HepG2 (cell line): ENCODE results near the gene LEPROT. TPM values are rescaled to one million over a fixed set of nuclear protein-coding genes. Genes with fewer than 3 reads are reported as not detected.
A peak's percentile ranks its signal among the peaks of the same experiment; 100 is the strongest.

ENCODE experiments used
- ATF4 ChIP-seq, 2 experiments: fragments of 450-650 bp in 1 of 2; sonication (generic) in 1 of 2; formaldehyde crosslinking; IDR thresholded peaks; 2 replicates each; pipeline versions ENCODE4 v1.5.0 to v1.8.0; 2020 to 2022; ENCODE audit warnings: mild to moderate bottlenecking in 1 of 2, missing genetic modification reagents in 1 of 2
- CTCF ChIP-seq: sonication (generic); formaldehyde crosslinking; IDR thresholded peaks from 2 replicates; pipeline ENCODE4 v1.5.0; 2020; ENCODE audit warnings: mild to moderate bottlenecking, missing genetic modification reagents, moderate library complexity
- FOXO1 ChIP-seq: sonication (generic); formaldehyde crosslinking; IDR thresholded peaks from 2 replicates; pipeline ENCODE4 v1.4.0; 2020; ENCODE audit warnings: missing genetic modification reagents
- JUN ChIP-seq: sonication (generic); formaldehyde crosslinking; IDR thresholded peaks from 2 replicates; pipeline ENCODE4 v1.4.0; 2020; ENCODE audit warnings: mild to moderate bottlenecking, missing genetic modification reagents
- KLF12 ChIP-seq: sonication (generic); formaldehyde crosslinking; IDR thresholded peaks from 2 replicates; pipeline ENCODE4 v1.4.0; 2020; ENCODE audit warnings: missing genetic modification reagents, borderline replicate concordance
- MAFK ChIP-seq, 2 experiments: IDR thresholded peaks in 1 of 2; conservative IDR thresholded peaks in 1 of 2; 2 replicates each; pipeline ENCODE4 v1.6.1; 2011; ENCODE audit warnings: improper control_type of control experiment in 2 of 2, low read length in 2 of 2
- MLX ChIP-seq: IDR thresholded peaks from 2 replicates; pipeline ENCODE4 v1.6.1; 2016
- MTA3 ChIP-seq: sonication (generic); formaldehyde crosslinking; IDR thresholded peaks from 2 replicates; pipeline ENCODE4 v1.4.0; 2020; ENCODE audit warnings: missing genetic modification reagents
- NKX3-1 ChIP-seq: sonication (generic); formaldehyde crosslinking; IDR thresholded peaks from 2 replicates; pipeline ENCODE4 v1.5.0; 2020; ENCODE audit warnings: missing genetic modification reagents
- RAD51 ChIP-seq: fragments of 450-650 bp; IDR thresholded peaks from 2 replicates; pipeline ENCODE4 v1.6.1; 2016; ENCODE audit warnings: borderline replicate concordance
- RARG ChIP-seq: sonication (generic); formaldehyde crosslinking; IDR thresholded peaks from 2 replicates; pipeline ENCODE4 v1.4.0; 2020; ENCODE audit warnings: low read depth, mild to moderate bottlenecking, missing genetic modification reagents
- SIN3A ChIP-seq: IDR thresholded peaks from 2 replicates; pipeline ENCODE4 v1.6.1; 2011; ENCODE audit warnings: low read depth, mild to moderate bottlenecking, control low read depth, low read length, borderline replicate concordance
- SYNCRIP ChIP-seq: fragments of 200-400 bp; formaldehyde crosslinking; IDR thresholded peaks from 2 replicates; pipeline ENCODE4 v1.6.1; 2018; ENCODE audit warnings: mild to moderate bottlenecking, low read depth, low read length; ENCODE audit not compliant: insufficient read depth
- THAP7 ChIP-seq: sonication (generic); formaldehyde crosslinking; IDR thresholded peaks from 2 replicates; pipeline ENCODE4 v1.8.1; 2023; ENCODE audit warnings: mild to moderate bottlenecking, missing genetic modification reagents
- WIZ ChIP-seq: sonication (generic); formaldehyde crosslinking; IDR thresholded peaks from 2 replicates; pipeline ENCODE4 v1.5.1; 2020; ENCODE audit warnings: mild to moderate bottlenecking, missing genetic modification reagents
- ZGPAT ChIP-seq: IDR thresholded peaks from 2 replicates; pipeline ENCODE4 v1.6.1; 2016; ENCODE audit warnings: mild to moderate bottlenecking
- ZKSCAN8 ChIP-seq: IDR thresholded peaks from 2 replicates; pipeline ENCODE4 v1.6.1; 2016; ENCODE audit warnings: borderline replicate concordance, missing genetic modification reagents, missing compliant biosample characterization
- ZNF430 ChIP-seq: sonication (generic); formaldehyde crosslinking; IDR thresholded peaks from 2 replicates; pipeline ENCODE4 v1.9.0; 2021; ENCODE audit warnings: mild to moderate bottlenecking, missing genetic modification reagents
- ZNF432 ChIP-seq: sonication (generic); formaldehyde crosslinking; IDR thresholded peaks from 2 replicates; pipeline ENCODE4 v1.5.0; 2020; ENCODE audit warnings: missing genetic modification reagents, mild to moderate bottlenecking, borderline replicate concordance
- ZNF713 ChIP-seq: sonication (generic); formaldehyde crosslinking; IDR thresholded peaks from 2 replicates; pipeline ENCODE4 v1.4.0; 2020; ENCODE audit warnings: mild to moderate bottlenecking, missing genetic modification reagents
- ZNF749 ChIP-seq: sonication (generic); formaldehyde crosslinking; IDR thresholded peaks from 2 replicates; pipeline ENCODE4 v1.8.0; 2022; ENCODE audit warnings: mild to moderate bottlenecking, missing genetic modification reagents, moderate library complexity, borderline replicate concordance
- polyA plus RNA-seq, 8 experiments: library from polyadenylated mRNA; depleted of rRNA in 3 of 8; stranded (reverse) in 7 of 8; unstranded in 1 of 8; fragments of >200 nt; fragmentation: Illumina TruSeq in 4 of 8; extraction: Trizol in 4 of 8; gene quantifications; 2 replicates each; pipeline versions ENCODE4 v1.2.1 to v1.2.3, GENCODE V29; 2011 to 2016; ENCODE audit warnings: low read depth in 4 of 8, missing spikeins in 1 of 8, mixed read lengths in 1 of 8; ENCODE audit not compliant: insufficient read depth in 1 of 8
- total RNA-seq, 5 experiments: library from RNA; depleted of rRNA; stranded (reverse); fragments of >200 nt; fragmentation: Illumina TruSeq; extraction: Trizol; gene quantifications; 2 replicates each; pipeline ENCODE4 v1.2.3, GENCODE V29; 2016; ENCODE audit warnings: low read depth in 1 of 5

LEPROT gene
- total and polyA plus RNA-seq, 2 of the 13 experiments (the other 11 are each of a cell fraction or from before 2014, with no cell fraction given), result 36.8 to 51.4 TPM

GRCh38 chr1:65467536-65467935, 47.1 kb downstream of the LEPROT start (continued):
- TF ChIP-seq ZGPAT, result peak; percentile 80
- no peak for TF ChIP-seq JUN (CRISPR knock-in tag)
- TF ChIP-seq ATF4 (CRISPR knock-in tag; IDR thresholded peaks at IDR 0.05), result no peak
- TF ChIP-seq SIN3A, result no peak
- TF ChIP-seq RARG (CRISPR knock-in tag), result no peak
- no peak for TF ChIP-seq ZKSCAN8
- no peak; the same call in 1 of the 2 replicates for TF ChIP-seq KLF12 (CRISPR knock-in tag)
- TF ChIP-seq NKX3-1 (CRISPR knock-in tag), result no peak
- TF ChIP-seq SYNCRIP, result no peak
- TF ChIP-seq MTA3 (CRISPR knock-in tag), result no peak
- no peak for TF ChIP-seq WIZ (CRISPR knock-in tag)
- no peak for TF ChIP-seq RAD51
- TF ChIP-seq ZNF749 (CRISPR knock-in tag), result no peak
- no peak for TF ChIP-seq ZNF432 (CRISPR knock-in tag)
- TF ChIP-seq MAFK (conservative IDR thresholded peaks at IDR 0.05 in 1 of 2, IDR thresholded peaks at IDR 0.05 in 1 of 2; ENCODE audit: low read length in 2 of 2), result no peak
- TF ChIP-seq MLX, result 0 out of 2 replicates have a peak, but pooled peaks have one; percentile 45
- TF ChIP-seq FOXO1 (CRISPR knock-in tag), result peak; percentile 87
- TF ChIP-seq ZNF430 (CRISPR knock-in tag), result no peak
- TF ChIP-seq CTCF (CRISPR knock-in tag), result peak; percentile 57
- TF ChIP-seq THAP7 (CRISPR knock-in tag), result no peak
- no peak for TF ChIP-seq ZNF713
